SK-N-SH treated with all-trans-retinoic acid at 6 μM for 48 hours (cell line): ENCODE measurements around the gene AGMO.

Source experiments
- ATAC-seq: fragments of 200-7000 bp; cut with Tn5 transposase; 3 replicates; pipeline ENCODE4 v1.9.1; 2020; ENCODE audit warnings: mild to moderate bottlenecking, moderate library complexity
- BACH2 ChIP-seq: fragments of 250-450 bp; sonication (Bioruptor Pico); IDR thresholded peaks from 2 replicates; pipeline ENCODE4 v1.9.0; 2021; ENCODE audit warnings: mild to moderate bottlenecking, borderline replicate concordance
- CREB5 ChIP-seq: fragments of 250-450 bp; sonication (Bioruptor Pico); IDR thresholded peaks from 2 replicates; pipeline ENCODE4 v1.5.1; 2020; ENCODE audit warnings: low read depth, mild to moderate bottlenecking, moderate library complexity
- CSDC2 ChIP-seq: fragments of 250-450 bp; sonication (Bioruptor Pico); IDR thresholded peaks from 2 replicates; pipeline ENCODE4 v1.5.0; 2020; ENCODE audit warnings: mild to moderate bottlenecking, moderate library complexity
- ESRRG ChIP-seq: fragments of 250-450 bp; sonication (Bioruptor Pico); IDR thresholded peaks from 2 replicates; pipeline ENCODE4 v1.6.1; 2021; ENCODE audit warnings: mild to moderate bottlenecking
- GLIS3 ChIP-seq: fragments of 250-450 bp; sonication (Bioruptor Pico); IDR thresholded peaks from 2 replicates; pipeline ENCODE4 v1.5.0; 2020; ENCODE audit warnings: mild to moderate bottlenecking, moderate library complexity
- ISL1 ChIP-seq: fragments of 250-450 bp; sonication (Bioruptor Pico); IDR thresholded peaks from 2 replicates; pipeline ENCODE4 v2.1.2; 2022; ENCODE audit warnings: mild to moderate bottlenecking, moderate library complexity
- PATZ1 ChIP-seq: fragments of 250-450 bp; sonication (Bioruptor Pico); IDR thresholded peaks from 2 replicates; pipeline ENCODE4 v1.8.0; 2020; ENCODE audit warnings: mild to moderate bottlenecking, moderate library complexity, borderline replicate concordance
- POU6F1 ChIP-seq: fragments of 250-450 bp; sonication (Bioruptor Pico); IDR thresholded peaks from 2 replicates; pipeline ENCODE4 v1.8.0; 2021; ENCODE audit warnings: low read depth, mild to moderate bottlenecking, moderate library complexity, borderline replicate concordance
- PPARA ChIP-seq: fragments of 250-450 bp; sonication (Bioruptor Pico); IDR thresholded peaks from 2 replicates; pipeline ENCODE4 v1.5.0; 2020; ENCODE audit warnings: mild to moderate bottlenecking, borderline replicate concordance
- RARB ChIP-seq: fragments of 250-450 bp; sonication (Bioruptor Pico); IDR thresholded peaks from 2 replicates; pipeline ENCODE4 v1.8.0; 2021; ENCODE audit warnings: mild to moderate bottlenecking, moderate library complexity
- SNAI2 ChIP-seq: fragments of 250-450 bp; sonication (Bioruptor Pico); IDR thresholded peaks from 2 replicates; pipeline ENCODE4 v1.5.0; 2020; ENCODE audit warnings: mild to moderate bottlenecking, moderate library complexity
- TCF4 ChIP-seq: fragments of 250-450 bp; sonication (Bioruptor Pico); IDR thresholded peaks from 2 replicates; pipeline ENCODE4 v1.8.0; 2021; ENCODE audit warnings: mild to moderate bottlenecking, moderate library complexity, borderline replicate concordance
- TSHZ2 ChIP-seq: fragments of 250-450 bp; sonication (Bioruptor Pico); IDR thresholded peaks from 2 replicates; pipeline ENCODE4 v1.5.0; 2020; ENCODE audit warnings: mild to moderate bottlenecking, moderate library complexity
- ZC3H10 ChIP-seq: fragments of 250-450 bp; sonication (Bioruptor Pico); IDR thresholded peaks from 2 replicates; pipeline ENCODE4 v1.5.1; 2021; ENCODE audit warnings: mild to moderate bottlenecking, moderate library complexity
- ZFP3 ChIP-seq: fragments of 250-450 bp; sonication (Bioruptor Pico); IDR thresholded peaks from 2 replicates; pipeline ENCODE4 v1.5.0; 2020; ENCODE audit warnings: mild to moderate bottlenecking, moderate library complexity
- ZFP30 ChIP-seq: fragments of 450-650 bp; formaldehyde crosslinking; IDR thresholded peaks from 2 replicates; pipeline ENCODE4 v1.5.0; 2022; ENCODE audit warnings: mild to moderate bottlenecking, moderate library complexity
- ZNF565 ChIP-seq: fragments of 450-650 bp; formaldehyde crosslinking; conservative IDR thresholded peaks from 2 replicates; pipeline ENCODE4 v1.5.0; 2020; ENCODE audit warnings: low read depth, mild to moderate bottlenecking, moderate library complexity
- ZNF8 ChIP-seq: fragments of 450-650 bp; formaldehyde crosslinking; IDR thresholded peaks from 2 replicates; pipeline ENCODE4 v1.5.0; 2020; ENCODE audit warnings: mild to moderate bottlenecking, moderate library complexity

Gene AGMO

GRCh38 chr7:15433151-15433550 lies 128.7 kb downstream of the AGMO start (continued):
- TF ChIP-seq POU6F1 (CRISPR knock-in tag): no peak

- TF ChIP-seq PPARA (CRISPR knock-in tag): no peak
- TF ChIP-seq CSDC2 (CRISPR knock-in tag): no peak
- TF ChIP-seq CREB5 (CRISPR knock-in tag): no peak
- no peak for TF ChIP-seq ZC3H10 (CRISPR knock-in tag)
- no peak for TF ChIP-seq PATZ1 (CRISPR knock-in tag)
- TF ChIP-seq ZNF565: no peak
- TF ChIP-seq ZFP3: no peak
- no peak for TF ChIP-seq ISL1
- no peak for TF ChIP-seq SNAI2
- no peak for TF ChIP-seq TSHZ2 (CRISPR knock-in tag)
- TF ChIP-seq POU6F1 (CRISPR knock-in tag): no peak
- TF ChIP-seq TCF4: no peak
These were observed 130.9 kb downstream of the AGMO start for GRCh38 chr7:15430911-15431310.

GRCh38 chr7:15430191-15430590 lies 131.6 kb downstream of the AGMO start:
- ATAC-seq: no peak
- TF ChIP-seq TCF4 (no peak), ZNF8 (no peak), ISL1 (no peak), GLIS3 (CRISPR knock-in tag) (no peak), BACH2 (no peak), PPARA (CRISPR knock-in tag) (no peak), ZFP3 (no peak), ZNF565 (no peak), RARB (CRISPR knock-in tag) (no peak), SNAI2 (no peak), ZFP30 (no peak), CREB5 (CRISPR knock-in tag) (no peak), TSHZ2 (CRISPR knock-in tag) (no peak), ESRRG (no peak), CSDC2 (CRISPR knock-in tag) (no peak)

More at GRCh38 chr7:15430911-15431310, 130.9 kb downstream of the AGMO start:
- ATAC-seq: no peak
